Keratinocyte (primary cell): ENCODE data around the gene MED25.

ENCODE experiments used
- CTCF ChIP-seq, 3 experiments: IDR thresholded peaks in 1 of 3; conservative IDR thresholded peaks in 1 of 3; optimal IDR thresholded peaks in 1 of 3; 2 replicates in 2 of 3; 3 replicates in 1 of 3; pipeline versions ENCODE3 to v1.5.1; 2011; ENCODE audit warnings: low read length in 3 of 3, mild to moderate bottlenecking in 3 of 3, moderate library complexity in 2 of 3, control low read depth in 1 of 3, inconsistent platforms in 1 of 3; ENCODE audit not compliant: insufficient read depth in 2 of 3; ENCODE audit errors: extremely low read depth in 1 of 3
- EZH2 ChIP-seq: IDR thresholded peaks from one replicate; pipeline ENCODE4 v1.6.1; 2012; ENCODE audit warnings: inconsistent platforms, mild to moderate bottlenecking, low read length, moderate library complexity

- TF ChIP-seq CTCF (optimal IDR thresholded peaks at IDR 0.05 in 1 of 3, IDR thresholded peaks at IDR 0.05 in 1 of 3, conservative IDR thresholded peaks at IDR 0.05 in 1 of 3; ENCODE audit: extremely low read depth in 1 of 3, insufficient read depth in 2 of 3, low read length in 3 of 3) (no peak), EZH2 (no peak)
Observed at GRCh38 chr19:49861541-49862378, 43.7 kb downstream of the MED25 start.
